GM19099 (cell line): ENCODE results near the gene PEMT.

ENCODE experiments used
- POLR2A ChIP-seq: IDR thresholded peaks from 3 replicates; pipeline ENCODE4 v1.6.1; 2011; ENCODE audit warnings: low read depth; ENCODE audit not compliant: insufficient read length; ENCODE audit errors: extremely low read depth

PEMT gene

GRCh38 chr17:17591355-17592298 lies at the start of gene PEMT:
Gene PEMT, minus strand, starts transcription at chr17:17591708. Its CDS starts 82 bp downstream, at chr17:17591626.
- peak; percentile 81 for TF ChIP-seq POLR2A

GRCh38 chr17:17638467-17638866 lies 47.0 kb upstream of the PEMT start:
- TF ChIP-seq POLR2A, result no peak

GRCh38 chr17:17636272-17636885 lies 44.9 kb upstream of the PEMT start:
- no peak for TF ChIP-seq POLR2A

- TF ChIP-seq POLR2A, result no peak
These were observed 43.6 kb upstream of the PEMT start for GRCh38 chr17:17635126-17635525.

GRCh38 chr17:17633310-17633709 lies 41.8 kb upstream of the PEMT start:
- TF ChIP-seq POLR2A, result no peak

GRCh38 chr17:17628388-17629008 lies 37.0 kb upstream of the PEMT start:
- TF ChIP-seq POLR2A, result peak; percentile 42

- no peak for TF ChIP-seq POLR2A
These were observed 35.3 kb upstream of the PEMT start for GRCh38 chr17:17626840-17627239.

GRCh38 chr17:17626151-17626805 lies 34.8 kb upstream of the PEMT start:
- TF ChIP-seq POLR2A, result no peak

GRCh38 chr17:17624741-17625140 lies 33.2 kb upstream of the PEMT start:
- TF ChIP-seq POLR2A, result no peak

GRCh38 chr17:17623904-17624303 lies 32.4 kb upstream of the PEMT start:
- TF ChIP-seq POLR2A, result no peak

- no peak for TF ChIP-seq POLR2A
These were observed 29.7 kb upstream of the PEMT start for GRCh38 chr17:17621254-17621653.

- no peak for TF ChIP-seq POLR2A
These were observed 22.2 kb upstream of the PEMT start for GRCh38 chr17:17613708-17614114.

GRCh38 chr17:17612085-17613022 lies 20.8 kb upstream of the PEMT start:
- TF ChIP-seq POLR2A, result no peak

GRCh38 chr17:17609121-17609520 lies 17.6 kb upstream of the PEMT start:
- no peak for TF ChIP-seq POLR2A
